ENCODE data around the gene THBS2. TPM values are rescaled to one million over a fixed set of nuclear protein-coding genes. Genes with fewer than 3 reads are reported as not detected.
A peak's percentile ranks its signal among the peaks of the same experiment; 100 is the strongest.

Gene THBS2
- total and polyA plus RNA-seq, 12 donors, result 5.2 to 45.9 (median 10.7) TPM

DNA sequence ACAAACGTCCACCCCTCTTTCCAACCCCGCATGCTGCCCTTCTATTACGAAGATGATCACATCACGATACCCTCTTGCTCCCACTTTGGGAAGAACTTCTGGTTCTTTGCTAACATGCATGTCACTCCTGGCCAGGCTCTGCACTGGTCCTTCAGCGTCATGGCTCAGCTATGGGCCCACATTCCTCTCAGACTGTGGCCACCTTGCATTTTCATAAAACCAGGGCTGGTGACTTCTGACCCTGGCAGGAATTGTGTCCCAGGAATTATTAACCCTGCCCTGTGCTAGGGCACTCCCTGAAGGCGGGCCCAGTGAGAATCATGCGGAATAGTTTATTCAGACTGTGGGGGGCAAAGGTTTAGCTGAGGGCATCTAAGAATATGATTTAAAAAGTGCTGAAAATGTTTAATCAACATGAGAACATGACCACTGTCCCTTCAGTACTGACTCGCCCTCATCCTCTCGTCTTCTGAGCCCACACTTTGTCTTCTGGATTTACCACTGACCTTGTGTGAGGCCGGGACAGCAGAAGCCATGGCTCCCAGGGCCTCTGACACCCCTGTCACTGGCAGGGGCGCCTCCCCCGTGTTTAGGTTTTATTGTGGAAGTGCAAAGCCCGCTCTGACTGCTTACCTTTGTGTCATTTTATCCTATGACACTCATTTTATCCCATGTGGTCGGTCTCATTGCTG lies 38.1 kb upstream of the THBS2 start:
- intact Hi-C loops (cut with DNase I), result no loop called here
- WGBS, 2 donors, result 80 to 83% methylated on average over 14 of the region's 14 CpGs
- Histone ChIP-seq H3K36me3 (no peaks in the 10 kb centered on the region), H3K27me3 (no peaks in the 10 kb centered on the region), H3K9me3 (no peaks in the 10 kb centered on the region), H3K4me3 (no peak overlapping the region), H3K4me1 (peaks cover 0 to 36% (median 6%) of the 10 kb centered on the region in 9 donors), H3K27ac (peak overlapping the region in 6 of 10 donors; percentile 1 to 65 (median 28))
- TF ChIP-seq, protein P1, sequence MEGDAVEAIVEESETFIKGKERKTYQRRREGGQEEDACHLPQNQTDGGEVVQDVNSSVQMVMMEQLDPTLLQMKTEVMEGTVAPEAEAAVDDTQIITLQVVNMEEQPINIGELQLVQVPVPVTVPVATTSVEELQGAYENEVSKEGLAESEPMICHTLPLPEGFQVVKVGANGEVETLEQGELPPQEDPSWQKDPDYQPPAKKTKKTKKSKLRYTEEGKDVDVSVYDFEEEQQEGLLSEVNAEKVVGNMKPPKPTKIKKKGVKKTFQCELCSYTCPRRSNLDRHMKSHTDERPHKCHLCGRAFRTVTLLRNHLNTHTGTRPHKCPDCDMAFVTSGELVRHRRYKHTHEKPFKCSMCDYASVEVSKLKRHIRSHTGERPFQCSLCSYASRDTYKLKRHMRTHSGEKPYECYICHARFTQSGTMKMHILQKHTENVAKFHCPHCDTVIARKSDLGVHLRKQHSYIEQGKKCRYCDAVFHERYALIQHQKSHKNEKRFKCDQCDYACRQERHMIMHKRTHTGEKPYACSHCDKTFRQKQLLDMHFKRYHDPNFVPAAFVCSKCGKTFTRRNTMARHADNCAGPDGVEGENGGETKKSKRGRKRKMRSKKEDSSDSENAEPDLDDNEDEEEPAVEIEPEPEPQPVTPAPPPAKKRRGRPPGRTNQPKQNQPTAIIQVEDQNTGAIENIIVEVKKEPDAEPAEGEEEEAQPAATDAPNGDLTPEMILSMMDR (IDR thresholded peaks at IDR 0.05), result no peak
- DNase-seq (no peak), ATAC-seq (no peak)

DNA sequence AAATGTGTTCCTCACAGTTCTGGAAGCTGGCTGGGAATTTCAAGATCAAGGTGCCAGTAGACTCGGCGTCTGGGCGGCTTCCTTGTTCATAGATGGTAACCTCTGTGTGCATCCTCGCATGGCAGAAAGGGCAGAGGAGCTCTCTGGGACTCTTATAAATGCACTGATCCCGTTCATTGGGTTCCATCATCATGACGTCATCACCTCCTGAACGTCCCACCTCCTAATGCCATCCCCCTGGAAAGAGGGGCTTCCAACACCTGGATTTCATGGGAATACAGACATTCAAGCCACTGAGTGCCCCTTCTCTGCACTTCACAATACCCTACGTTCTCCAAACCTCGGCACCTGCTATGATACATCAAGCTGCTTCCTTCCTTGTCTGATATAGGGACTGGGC lies 37.5 kb upstream of the THBS2 start:
- intact Hi-C loops (cut with DNase I), result no loop called here
- DNase-seq (no peak), ATAC-seq (no peak)
- Histone ChIP-seq H3K27ac (peak overlapping the region in 6 of 10 donors; percentile 27 to 87 (median 76)), H3K36me3 (no peaks in the 10 kb centered on the region), H3K4me3 (no peak overlapping the region), H3K9me3 (no peaks in the 10 kb centered on the region), H3K4me1 (peaks cover 0 to 36% (median 6%) of the 10 kb centered on the region in 9 donors), H3K27me3 (no peaks in the 10 kb centered on the region)
- TF ChIP-seq, protein P1 (IDR thresholded peaks at IDR 0.05), result no peak
- 83 to 86% methylated on average over 9 of the region's 9 CpGs for WGBS, 2 donors

DNA sequence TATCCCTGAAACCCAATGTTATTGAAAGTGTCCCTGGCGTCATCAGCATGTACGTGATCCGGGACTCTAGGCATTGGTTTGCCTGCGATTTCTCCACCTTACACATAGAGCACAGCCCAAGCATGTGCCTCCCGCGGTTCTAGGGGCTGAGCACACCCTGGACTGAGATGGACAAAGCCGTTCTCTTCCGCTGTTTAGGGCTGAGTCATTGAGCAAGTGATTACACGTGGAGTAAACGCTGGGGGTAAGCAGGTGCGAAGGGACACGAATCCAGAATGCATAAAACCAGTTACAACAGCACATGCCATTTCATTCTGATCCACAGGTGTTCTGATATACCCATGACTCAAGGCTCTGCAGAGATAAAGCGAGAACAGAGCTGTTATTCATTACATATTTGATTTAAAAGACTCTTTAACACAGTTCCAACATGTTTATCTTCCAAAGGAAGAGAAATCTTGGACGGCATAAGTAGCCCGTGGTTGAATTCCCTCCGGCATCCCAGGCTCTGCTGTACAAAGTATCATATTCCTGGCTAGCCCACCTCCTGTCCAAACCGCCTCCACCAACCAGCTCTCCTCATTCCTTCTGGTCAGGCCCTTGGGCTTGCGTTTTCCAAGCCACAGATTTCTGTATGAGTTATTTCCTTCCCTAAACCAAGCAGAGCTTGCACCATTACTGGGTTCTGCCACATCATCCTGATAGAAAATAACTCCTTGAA lies 36.1 kb upstream of the THBS2 start:
- Histone ChIP-seq H3K9me3 (no peaks in the 10 kb centered on the region), H3K27ac (peak overlapping the region in 9 of 10 donors; percentile 15 to 87 (median 77)), H3K36me3 (no peaks in the 10 kb centered on the region), H3K4me1 (peaks cover 0 to 36% (median 6%) of the 10 kb centered on the region in 9 donors), H3K27me3 (no peaks in the 10 kb centered on the region), H3K4me3 (no peak overlapping the region)
- TF ChIP-seq, protein P1 (IDR thresholded peaks at IDR 0.05), result no peak
- DNase-seq (peak; percentile 34 to 61), ATAC-seq (peak; percentile 74 to 88 (median 84))
- intact Hi-C loops (cut with DNase I), result no loop called here
- 66 to 67% methylated on average over 18 of the region's 18 CpGs for WGBS, 2 donors

DNA sequence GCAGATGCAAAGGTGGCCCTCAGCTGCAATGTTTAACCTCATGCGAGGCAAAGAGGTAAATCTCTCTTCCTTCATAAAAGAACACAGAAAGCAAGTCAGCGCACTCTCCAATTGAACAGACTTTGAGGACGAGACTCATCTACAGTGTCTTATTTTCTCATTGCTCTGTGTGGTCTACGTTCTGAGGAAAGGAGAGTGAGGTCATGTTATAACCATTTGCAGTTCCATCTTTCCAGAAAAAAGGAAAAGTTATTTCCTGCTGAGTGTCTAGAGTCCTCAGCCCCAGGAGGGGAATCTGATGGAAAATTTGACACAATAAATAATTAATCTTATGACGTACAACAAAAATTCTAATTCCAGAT lies 35.6 kb upstream of the THBS2 start:
- TF ChIP-seq, protein P1 (IDR thresholded peaks at IDR 0.05), result no peak
- Histone ChIP-seq H3K27ac (peak overlapping the region in 9 of 10 donors; percentile 15 to 87 (median 77)), H3K36me3 (no peaks in the 10 kb centered on the region), H3K4me1 (peaks cover 0 to 36% (median 6%) of the 10 kb centered on the region in 9 donors), H3K27me3 (no peaks in the 10 kb centered on the region), H3K9me3 (no peaks in the 10 kb centered on the region), H3K4me3 (no peak overlapping the region)
- DNase-seq (no peak), ATAC-seq (peak; percentile 9 to 84 (median 56))
- intact Hi-C loops (cut with DNase I), result no loop called here
- WGBS, 2 donors, result 68 to 71% methylated on average over 5 of the region's 5 CpGs

All from heart right ventricle (tissue), 16 donors.